MM.1S (cell line): Measurements from ENCODE around the gene TMIGD3.

Experiments used
- DNase-seq: peaks from one replicate; pipeline ENCODE4 v3.0.0-alpha.2; 2015
- H2AFZ ChIP-seq: fragments of 300-600 bp; sonication (generic); 2 replicates; pipeline ENCODE4 v1.6.0; 2016; ENCODE audit warnings: antibody characterized with exemption, low read length
- H3F3A ChIP-seq: fragments of 300-600 bp; sonication (generic); 2 replicates; pipeline ENCODE4 v1.6.1; 2016; ENCODE audit warnings: mild to moderate bottlenecking, antibody characterized with exemption, low read length, moderate library complexity, mixed read lengths; ENCODE audit not compliant: insufficient read depth
- H3K27ac ChIP-seq: fragments of 300-600 bp; sonication (generic); 2 replicates; pipeline ENCODE4 v1.5.1; 2016; ENCODE audit warnings: mild to moderate bottlenecking, low read length
- H3K27me3 ChIP-seq: fragments of 300-600 bp; sonication (generic); replicated peaks from 2 replicates; pipeline ENCODE4 v1.6.0; 2016; ENCODE audit warnings: low read length; ENCODE audit not compliant: insufficient read depth
- H3K36me3 ChIP-seq: fragments of 300-600 bp; sonication (generic); replicated peaks from 2 replicates; pipeline ENCODE4 v1.6.1; 2016; ENCODE audit warnings: mild to moderate bottlenecking, low read length, mixed read lengths; ENCODE audit not compliant: insufficient read depth
- H3K4me1 ChIP-seq: fragments of 300-600 bp; sonication (generic); 2 replicates; pipeline ENCODE4 v1.6.1; 2016; ENCODE audit warnings: low read length, mixed read lengths
- H3K4me2 ChIP-seq: fragments of 300-600 bp; sonication (generic); 2 replicates; pipeline ENCODE4 v1.6.0; 2016; ENCODE audit warnings: low read depth, low read length
- H3K4me3 ChIP-seq: fragments of 300-600 bp; sonication (generic); 2 replicates; pipeline ENCODE4 v1.5.1; 2016; ENCODE audit warnings: low read length, mixed read lengths
- H3K79me2 ChIP-seq: fragments of 300-600 bp; sonication (generic); 2 replicates; pipeline ENCODE4 v1.6.1; 2016; ENCODE audit warnings: mixed run types, low read length, mixed read lengths
- H3K9ac ChIP-seq: fragments of 300-600 bp; sonication (generic); 2 replicates; pipeline ENCODE4 v1.6.1; 2016; ENCODE audit warnings: low read length, mixed read lengths
- H3K9me2 ChIP-seq: fragments of 300-600 bp; sonication (generic); replicated peaks from 2 replicates; pipeline ENCODE4 v1.6.1; 2016; ENCODE audit warnings: mild to moderate bottlenecking, low read length, mixed read lengths; ENCODE audit not compliant: insufficient read depth
- H3K9me3 ChIP-seq: fragments of 300-600 bp; sonication (generic); replicated peaks from 2 replicates; pipeline ENCODE4 v1.6.1; 2016; ENCODE audit warnings: mild to moderate bottlenecking, low read length, mixed read lengths; ENCODE audit not compliant: insufficient read depth
- H4K20me1 ChIP-seq: fragments of 300-600 bp; sonication (generic); 2 replicates; pipeline ENCODE4 v1.6.1; 2016; ENCODE audit warnings: mild to moderate bottlenecking, low read length, moderate library complexity, mixed read lengths; ENCODE audit not compliant: insufficient read depth
- EZH2 ChIP-seq: fragments of 300-600 bp; sonication (generic); optimal IDR thresholded peaks from 2 replicates; pipeline ENCODE3; 2017; ENCODE audit warnings: low read depth, mild to moderate bottlenecking, antibody characterized with exemption, low read length, mixed read lengths
- EZH2phosphoT487 ChIP-seq: fragments of 300-600 bp; sonication (generic); IDR thresholded peaks from 2 replicates; pipeline ENCODE4 v1.6.1; 2018; ENCODE audit warnings: antibody characterized with exemption, low read length
- TF ChIP-seq, protein P1 (sequence below): fragments of 300-600 bp; sonication (generic); IDR thresholded peaks from 2 replicates; pipeline ENCODE4 v1.5.1; 2016; ENCODE audit warnings: antibody characterized with exemption, low read length, mixed read lengths

TMIGD3 gene

DNA sequence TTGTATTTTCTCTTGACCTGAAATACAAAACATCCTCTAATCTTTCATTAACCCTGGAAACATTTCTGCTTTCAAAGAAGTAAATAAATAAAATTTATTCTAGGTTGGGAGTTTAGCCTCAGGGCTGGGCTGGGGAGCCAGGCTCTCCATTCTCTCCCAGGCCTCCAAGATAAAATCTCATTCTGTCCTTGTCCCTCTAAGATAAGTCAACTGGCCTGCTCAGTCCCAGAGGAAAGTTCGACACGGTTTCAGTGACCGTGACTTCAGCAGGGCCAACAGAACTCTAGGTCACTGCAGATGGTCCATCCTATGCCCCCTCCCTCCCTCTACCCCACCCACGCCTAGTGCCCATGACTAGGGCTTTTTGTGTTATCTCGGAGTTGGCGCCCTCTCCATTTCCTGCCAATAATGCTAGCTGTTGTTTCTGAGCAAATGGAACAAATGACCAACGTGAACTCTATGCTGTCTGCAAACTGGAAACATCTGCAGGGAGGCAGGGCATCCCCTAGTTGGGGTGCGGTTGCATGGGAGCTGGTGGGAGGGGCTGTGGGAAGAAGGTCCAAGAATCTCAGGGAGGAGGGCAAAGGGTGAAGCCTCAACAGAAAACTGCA, 10.1 kb upstream of the TMIGD3 start:
- H3K4me2 ChIP-seq, result no peak overlapping the region
- no peak overlapping the region for H2AFZ ChIP-seq
- no peaks in the 10 kb centered on the region for H3K36me3 ChIP-seq
- no peak for DNase-seq
- H3K79me2 ChIP-seq, result no peaks in the 10 kb centered on the region
- TF ChIP-seq EZH2phosphoT487, result no peak
- TF ChIP-seq EZH2, result no peak
- TF ChIP-seq, protein P1, sequence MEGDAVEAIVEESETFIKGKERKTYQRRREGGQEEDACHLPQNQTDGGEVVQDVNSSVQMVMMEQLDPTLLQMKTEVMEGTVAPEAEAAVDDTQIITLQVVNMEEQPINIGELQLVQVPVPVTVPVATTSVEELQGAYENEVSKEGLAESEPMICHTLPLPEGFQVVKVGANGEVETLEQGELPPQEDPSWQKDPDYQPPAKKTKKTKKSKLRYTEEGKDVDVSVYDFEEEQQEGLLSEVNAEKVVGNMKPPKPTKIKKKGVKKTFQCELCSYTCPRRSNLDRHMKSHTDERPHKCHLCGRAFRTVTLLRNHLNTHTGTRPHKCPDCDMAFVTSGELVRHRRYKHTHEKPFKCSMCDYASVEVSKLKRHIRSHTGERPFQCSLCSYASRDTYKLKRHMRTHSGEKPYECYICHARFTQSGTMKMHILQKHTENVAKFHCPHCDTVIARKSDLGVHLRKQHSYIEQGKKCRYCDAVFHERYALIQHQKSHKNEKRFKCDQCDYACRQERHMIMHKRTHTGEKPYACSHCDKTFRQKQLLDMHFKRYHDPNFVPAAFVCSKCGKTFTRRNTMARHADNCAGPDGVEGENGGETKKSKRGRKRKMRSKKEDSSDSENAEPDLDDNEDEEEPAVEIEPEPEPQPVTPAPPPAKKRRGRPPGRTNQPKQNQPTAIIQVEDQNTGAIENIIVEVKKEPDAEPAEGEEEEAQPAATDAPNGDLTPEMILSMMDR, result no peak
- no peaks in the 10 kb centered on the region for H4K20me1 ChIP-seq
- no peaks in the 10 kb centered on the region for H3K9me3 ChIP-seq
- H3K27me3 ChIP-seq, result no peaks in the 10 kb centered on the region
- H3K4me1 ChIP-seq, result peaks cover 14% of the 10 kb centered on the region
- no peak overlapping the region for H3K9ac ChIP-seq
- H3K4me3 ChIP-seq, result no peak overlapping the region
- no peaks in the 10 kb centered on the region for H3F3A ChIP-seq
- H3K9me2 ChIP-seq, result no peaks in the 10 kb centered on the region
- H3K27ac ChIP-seq, result no peak overlapping the region

DNA sequence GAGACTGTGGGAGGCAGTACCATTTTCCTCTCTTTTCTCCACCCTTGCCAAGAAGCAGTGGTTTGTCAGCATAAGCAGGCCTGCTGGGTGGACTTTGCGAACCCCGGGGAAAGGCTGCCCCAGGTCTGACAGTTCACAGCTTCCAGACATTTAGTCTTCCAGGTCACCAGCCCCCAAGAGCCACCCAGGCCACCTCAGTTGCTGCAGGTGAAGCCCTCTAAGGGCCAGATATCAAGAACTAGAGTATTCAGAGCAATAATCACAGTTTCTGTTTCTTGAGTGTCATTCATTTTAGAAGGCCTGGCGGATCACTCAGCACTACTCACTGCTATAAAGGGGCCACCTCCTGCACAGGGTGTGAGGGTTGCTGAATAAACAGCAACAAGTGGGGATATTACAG, 9.5 kb upstream of the TMIGD3 start:
- Histone ChIP-seq H3K27me3 (no peaks in the 10 kb centered on the region), H3K9me2 (no peaks in the 10 kb centered on the region), H3K9ac (no peak overlapping the region), H3F3A (peaks cover 1% of the 10 kb centered on the region; the same call in 1 of the 2 replicates), H3K4me2 (no peak overlapping the region), H3K79me2 (no peaks in the 10 kb centered on the region), H3K9me3 (no peaks in the 10 kb centered on the region), H3K4me1 (peaks cover 11% of the 10 kb centered on the region), H3K36me3 (no peaks in the 10 kb centered on the region), H2AFZ (no peak overlapping the region), H3K27ac (no peak overlapping the region), H3K4me3 (no peak overlapping the region), H4K20me1 (no peaks in the 10 kb centered on the region)
- DNase-seq, result no peak
- TF ChIP-seq EZH2, result no peak
- TF ChIP-seq EZH2phosphoT487, result no peak
- TF ChIP-seq, protein P1, result no peak

DNA sequence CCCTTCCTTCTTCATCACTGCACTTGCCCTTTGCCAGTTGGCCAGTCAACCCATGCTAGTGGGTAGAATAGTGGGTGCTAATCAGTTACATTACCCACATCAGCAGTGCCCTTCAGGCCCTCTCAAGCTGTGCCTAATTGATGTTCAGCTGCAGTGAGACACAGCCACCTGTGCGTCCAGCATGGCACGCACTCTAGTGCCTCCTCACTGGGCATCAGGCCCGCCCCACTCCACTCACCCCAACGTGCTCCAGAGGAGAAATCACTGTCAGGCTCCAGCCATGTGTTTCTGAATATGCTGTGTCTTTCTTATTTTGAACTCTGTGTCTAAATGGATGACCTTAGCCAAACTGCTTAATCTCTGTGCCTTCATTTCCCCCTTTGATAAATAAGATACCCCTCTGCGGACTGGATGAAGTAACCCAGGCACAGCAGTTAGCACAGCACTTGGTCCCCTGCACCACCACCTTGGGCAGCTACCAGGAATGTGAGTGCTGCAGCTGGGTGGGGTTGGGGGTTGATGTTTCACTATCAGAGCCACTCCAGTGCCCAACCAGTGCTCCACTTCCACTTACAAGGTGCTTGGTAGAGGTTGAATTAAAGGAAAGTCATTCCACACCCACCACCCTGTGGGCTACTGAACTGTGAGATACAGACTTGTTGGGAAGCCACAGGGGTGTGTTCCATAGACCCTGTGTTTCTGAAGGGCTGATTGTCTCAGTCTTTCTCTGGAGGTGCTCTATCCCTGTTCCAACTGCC, 8.9 kb upstream of the TMIGD3 start:
- H3K9ac ChIP-seq, result no peak overlapping the region
- H3K9me3 ChIP-seq, result no peaks in the 10 kb centered on the region
- H3K4me1 ChIP-seq, result peaks cover 12% of the 10 kb centered on the region
- H3K27ac ChIP-seq, result no peak overlapping the region
- no peaks in the 10 kb centered on the region for H3K9me2 ChIP-seq
- H3K36me3 ChIP-seq, result no peaks in the 10 kb centered on the region
- no peak overlapping the region for H3K4me3 ChIP-seq
- H3K79me2 ChIP-seq, result no peaks in the 10 kb centered on the region
- H2AFZ ChIP-seq, result no peak overlapping the region
- H4K20me1 ChIP-seq, result no peaks in the 10 kb centered on the region
- peaks cover 7% of the 10 kb centered on the region for H3F3A ChIP-seq
- no peak overlapping the region for H3K4me2 ChIP-seq
- TF ChIP-seq EZH2 (no peak), EZH2phosphoT487 (no peak)
- TF ChIP-seq, protein P1, result no peak
- no peak for DNase-seq
- H3K27me3 ChIP-seq, result no peaks in the 10 kb centered on the region
